ENCODE results near the gene HNRNPH3.
"Not testable (repeated sequence)": the region's sequence is repeated elsewhere in the genome, so short reads cannot be mapped to it uniquely, and the experiment has no call there.

Gene HNRNPH3, protein sequence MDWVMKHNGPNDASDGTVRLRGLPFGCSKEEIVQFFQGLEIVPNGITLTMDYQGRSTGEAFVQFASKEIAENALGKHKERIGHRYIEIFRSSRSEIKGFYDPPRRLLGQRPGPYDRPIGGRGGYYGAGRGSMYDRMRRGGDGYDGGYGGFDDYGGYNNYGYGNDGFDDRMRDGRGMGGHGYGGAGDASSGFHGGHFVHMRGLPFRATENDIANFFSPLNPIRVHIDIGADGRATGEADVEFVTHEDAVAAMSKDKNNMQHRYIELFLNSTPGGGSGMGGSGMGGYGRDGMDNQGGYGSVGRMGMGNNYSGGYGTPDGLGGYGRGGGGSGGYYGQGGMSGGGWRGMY

DNA sequence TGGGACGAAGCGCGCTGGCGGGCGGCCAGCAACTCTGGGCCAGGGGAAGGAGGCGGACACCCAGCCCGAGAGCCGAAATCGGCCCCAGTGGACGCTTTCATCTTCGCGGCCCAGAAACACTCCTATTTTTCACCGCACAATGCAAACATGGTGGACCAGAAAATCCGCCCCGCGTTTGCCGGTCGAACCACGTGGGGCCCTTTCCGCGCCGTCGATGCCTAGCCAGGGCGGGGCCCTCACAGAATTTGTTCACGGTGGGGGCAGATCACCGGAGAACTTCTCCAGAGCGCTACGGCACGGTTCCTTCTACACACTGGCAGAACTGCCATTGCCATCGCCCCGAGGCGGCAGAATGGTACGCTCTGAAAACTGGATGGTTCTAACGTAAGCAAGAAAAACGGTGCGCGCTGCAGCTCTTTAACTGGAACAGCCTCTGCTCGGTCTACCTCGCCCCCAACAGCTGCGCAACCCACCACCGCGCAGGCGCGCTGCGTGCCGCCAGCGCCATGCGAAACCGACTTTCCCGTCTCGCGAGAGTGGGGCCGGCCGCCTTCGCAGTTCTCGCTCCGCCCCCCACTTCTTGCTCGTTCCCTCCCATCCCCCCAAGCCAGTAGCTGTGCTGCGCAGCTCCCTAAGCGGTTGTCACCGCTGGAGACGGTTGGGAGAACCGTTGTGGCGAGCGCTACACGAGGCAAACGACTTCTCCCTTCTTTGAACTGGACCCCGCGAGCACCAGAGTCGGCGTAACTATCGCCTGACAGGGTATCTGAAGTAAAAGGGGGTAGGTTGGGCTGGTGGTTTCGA, at the start of gene HNRNPH3:
Gene HNRNPH3, plus strand, starts transcription at position 610 of the 804 bp plus-strand sequence. CDS start 5,158 bp downstream, outside the sequence.
- peak; percentile 99 for DNase-seq

- no peak for DNase-seq
Observed at GRCh38 chr10:68284062-68285001, 47.5 kb upstream of the HNRNPH3 start.

DNA sequence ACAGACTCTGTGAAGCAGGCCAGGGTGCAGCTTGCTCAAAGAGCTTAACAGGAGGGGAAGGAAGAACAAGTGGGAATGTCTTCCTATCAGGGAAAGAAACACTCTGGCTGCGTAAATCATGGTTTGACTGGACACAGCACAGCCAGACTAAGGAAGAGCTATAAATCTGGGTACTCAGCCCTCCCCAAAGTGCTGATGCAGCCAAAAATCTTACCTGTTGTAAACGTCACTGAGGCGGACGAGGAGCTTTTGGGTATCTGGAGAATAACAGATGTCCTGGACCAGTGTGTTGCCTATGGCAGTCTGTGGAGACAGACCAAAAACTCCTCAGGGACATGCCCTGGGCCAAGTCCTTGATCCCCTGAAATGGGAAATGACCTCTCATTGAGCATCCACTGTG, 43.1 kb upstream of the HNRNPH3 start:
- DNase-seq, result no peak

DNA sequence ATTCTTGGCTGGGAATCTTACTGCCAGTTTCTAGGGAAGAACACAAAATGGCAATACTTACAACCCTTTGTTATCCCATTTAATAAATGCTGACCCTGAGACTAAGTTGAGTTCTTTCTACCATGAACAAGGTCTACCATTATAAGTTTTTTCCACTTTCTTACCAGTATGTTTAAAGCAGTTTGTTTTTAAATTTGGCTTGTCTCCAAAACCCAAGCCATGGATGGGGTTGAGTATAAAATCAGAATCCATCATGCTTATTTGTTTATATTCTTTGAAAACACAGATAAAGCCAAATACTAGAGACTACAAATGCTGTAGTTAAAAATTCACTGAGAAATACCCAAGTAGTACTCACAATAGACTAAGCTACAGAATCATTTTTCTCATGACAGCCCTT, 41.1 kb upstream of the HNRNPH3 start:
- DNase-seq, result no peak

DNA sequence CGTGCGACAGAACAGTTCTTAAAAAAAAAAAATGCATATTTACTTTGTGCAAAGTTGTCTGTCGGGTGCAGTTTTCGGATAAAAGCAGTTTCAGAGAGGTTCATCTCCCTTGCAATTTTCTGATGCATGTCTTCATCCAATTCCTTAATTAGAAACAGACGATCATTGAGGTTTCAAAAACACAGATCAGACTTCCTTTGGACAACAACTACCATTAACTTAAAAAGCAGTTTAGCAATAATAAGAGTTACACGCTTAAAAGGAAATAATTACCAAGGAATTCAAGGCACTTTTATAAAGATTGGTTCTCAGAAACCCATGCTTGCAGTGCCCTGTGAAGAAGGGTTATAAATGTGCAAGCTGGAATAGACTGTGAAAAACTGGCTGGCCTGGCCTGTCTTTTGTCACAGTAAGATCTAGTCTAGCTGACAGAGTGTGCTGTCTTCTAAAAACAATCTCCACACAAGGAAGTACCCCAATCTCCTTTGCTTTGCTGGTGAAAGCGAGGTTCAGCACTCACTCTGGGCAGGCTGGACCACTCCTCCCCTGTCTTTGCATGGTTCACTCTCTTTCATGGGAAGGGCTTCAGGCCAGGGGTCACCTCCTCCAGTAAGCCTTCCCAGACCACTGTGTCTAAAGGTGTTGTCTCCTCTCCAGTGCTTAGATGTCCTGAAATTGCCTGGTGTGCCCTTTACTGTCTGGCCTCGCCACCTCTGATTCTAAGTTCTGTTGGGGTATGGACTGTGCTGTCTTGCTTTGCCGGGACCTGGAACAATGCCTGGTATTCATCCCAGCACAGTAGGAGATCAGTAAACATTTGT, 34.8 kb upstream of the HNRNPH3 start:
- no peak for DNase-seq

DNA sequence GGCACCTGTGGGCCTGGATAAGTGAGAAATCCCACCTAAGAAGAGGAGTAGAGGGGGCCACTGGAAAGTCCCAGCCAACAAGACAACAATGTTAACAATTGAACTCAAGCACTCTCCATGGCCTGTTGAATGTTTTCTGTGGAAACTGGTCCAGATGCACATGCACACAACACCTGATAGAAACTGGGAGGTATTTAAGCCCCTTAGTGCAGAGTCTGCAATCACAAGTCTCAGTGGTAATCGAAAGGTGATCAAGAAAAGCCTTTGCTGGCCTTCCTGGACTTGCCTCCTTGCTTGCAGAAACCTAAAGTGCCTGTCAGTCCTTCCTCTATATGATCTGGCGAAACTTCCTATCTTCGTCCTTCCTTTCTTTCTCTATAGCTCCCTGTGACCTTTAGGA, 30.6 kb upstream of the HNRNPH3 start:
- no peak for DNase-seq

DNA sequence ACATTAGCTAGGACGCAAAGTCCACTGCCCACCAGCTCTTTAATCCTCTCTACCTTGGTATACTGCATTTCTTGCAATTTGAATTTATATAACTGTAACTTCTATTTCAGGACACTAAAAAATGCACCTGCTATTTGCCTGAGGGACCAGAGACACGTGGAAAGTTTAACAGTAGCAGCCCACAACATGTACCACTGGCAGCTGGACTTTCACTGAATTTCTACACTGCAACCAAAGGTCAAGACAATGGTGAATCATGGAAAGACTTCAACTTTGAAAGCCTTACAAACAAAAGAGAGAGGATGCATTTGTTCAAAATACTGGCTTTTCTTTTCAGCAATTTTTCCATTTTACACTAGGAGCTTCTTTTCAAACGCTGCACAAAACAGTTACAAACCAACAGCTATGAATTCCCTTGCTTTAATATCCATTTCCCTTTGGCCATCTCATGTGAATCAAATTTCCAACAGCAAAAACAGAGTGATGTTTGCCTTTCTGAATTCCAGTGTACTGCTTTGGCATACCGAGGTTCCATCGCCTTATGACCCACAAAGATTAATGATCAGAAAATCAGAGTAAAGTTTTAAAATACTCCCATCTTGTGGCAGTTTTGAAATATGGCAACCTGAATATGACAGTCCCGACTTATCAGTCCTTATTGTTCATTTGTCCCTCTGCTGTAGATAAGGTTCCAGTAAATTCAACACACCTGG, 29.9 kb upstream of the HNRNPH3 start:
- DNase-seq, result peak; percentile 37

GRCh38 chr10:68302503-68302823, 29.4 kb upstream of the HNRNPH3 start:
- DNase-seq, result no peak

DNA sequence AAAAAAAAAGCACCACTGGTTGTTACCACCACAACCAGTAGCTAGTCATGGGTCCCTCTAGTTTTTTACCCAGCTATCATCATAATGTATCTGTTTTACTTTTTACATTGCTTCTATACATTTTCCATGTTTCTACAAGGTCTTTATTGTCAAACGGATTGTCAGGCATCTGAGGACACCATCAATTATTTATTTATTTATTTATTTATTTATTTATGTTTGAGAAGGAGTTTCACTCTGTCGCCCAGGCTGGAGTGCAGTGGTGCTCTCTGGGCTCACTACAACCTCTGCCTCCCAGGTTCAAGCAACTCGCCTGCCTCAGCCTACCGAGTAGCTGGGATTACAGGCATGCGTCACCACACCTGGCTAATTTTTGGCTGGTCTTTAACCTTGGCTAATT, 29.0 kb upstream of the HNRNPH3 start:
- no peak for DNase-seq

GRCh38 chr10:68303849-68304412, 27.9 kb upstream of the HNRNPH3 start:
- no peak for DNase-seq

GRCh38 chr10:68305854-68306253, 26.0 kb upstream of the HNRNPH3 start:
- DNase-seq, result no peak

DNA sequence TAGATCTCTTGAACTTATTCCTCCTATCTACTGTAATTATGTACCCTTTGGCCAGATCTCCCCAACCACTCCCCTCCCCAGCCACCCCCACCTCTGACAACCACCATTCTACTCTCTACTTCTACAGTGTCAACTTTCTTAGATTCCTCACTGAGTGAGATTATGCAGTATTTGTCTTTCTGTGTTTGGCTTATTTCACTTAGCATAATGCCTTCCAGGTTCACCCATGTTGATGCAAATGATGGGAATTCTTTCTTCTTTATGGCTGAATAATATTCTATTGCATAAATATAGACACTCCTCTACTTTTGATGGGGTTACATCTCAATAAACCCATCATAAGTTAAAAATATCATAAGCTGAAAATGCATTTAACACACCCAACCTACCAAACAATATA, 21.3 kb upstream of the HNRNPH3 start:
- no peak for DNase-seq

DNA sequence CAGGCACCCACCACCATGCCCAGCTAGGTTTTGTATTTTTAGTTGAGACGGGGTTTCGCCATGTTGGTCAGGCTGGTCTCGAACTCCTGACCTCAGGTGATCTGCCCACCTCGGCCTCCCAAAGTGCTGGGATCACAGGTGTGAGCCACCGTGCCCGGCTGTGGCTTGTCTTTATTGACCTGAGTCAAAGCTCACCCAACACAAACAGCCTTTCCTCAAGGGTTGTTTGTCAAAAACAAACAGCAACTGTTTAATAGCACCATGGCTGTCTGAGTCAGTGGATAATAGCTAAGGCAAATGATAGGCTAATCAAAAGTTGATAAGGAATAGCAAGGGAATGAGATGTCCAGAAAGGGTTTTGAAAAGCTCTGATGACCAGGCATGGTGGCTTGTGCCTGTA, 16.9 kb upstream of the HNRNPH3 start:
- DNase-seq, result not testable (repeated sequence)

DNA sequence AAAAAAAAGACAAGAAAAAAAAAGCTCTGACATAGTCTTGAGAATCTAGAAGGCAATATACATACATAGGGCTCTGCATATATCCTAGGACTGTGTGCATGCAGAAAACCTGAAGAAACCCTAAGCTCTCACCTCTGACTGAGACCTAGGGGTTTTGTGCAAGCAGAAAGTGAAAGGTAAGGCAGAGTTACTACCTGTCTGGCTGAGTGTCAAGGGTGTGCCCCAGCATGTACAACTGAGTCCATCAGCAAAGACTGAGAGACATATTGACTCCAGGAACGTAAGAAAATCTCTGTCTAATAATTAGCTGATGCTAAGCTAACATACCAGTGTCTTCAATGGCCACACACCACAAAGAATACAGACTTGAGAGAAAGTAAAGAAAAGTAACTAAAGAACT, 16.3 kb upstream of the HNRNPH3 start:
- no peak for DNase-seq

GRCh38 chr10:68318331-68319059, 13.4 kb upstream of the HNRNPH3 start:
- DNase-seq, result no peak

GRCh38 chr10:68324396-68324795, 7.5 kb upstream of the HNRNPH3 start:
- not testable (repeated sequence) for DNase-seq

GRCh38 chr10:68327889-68328786, 3.7 kb upstream of the HNRNPH3 start:
- no peak for DNase-seq

DNA sequence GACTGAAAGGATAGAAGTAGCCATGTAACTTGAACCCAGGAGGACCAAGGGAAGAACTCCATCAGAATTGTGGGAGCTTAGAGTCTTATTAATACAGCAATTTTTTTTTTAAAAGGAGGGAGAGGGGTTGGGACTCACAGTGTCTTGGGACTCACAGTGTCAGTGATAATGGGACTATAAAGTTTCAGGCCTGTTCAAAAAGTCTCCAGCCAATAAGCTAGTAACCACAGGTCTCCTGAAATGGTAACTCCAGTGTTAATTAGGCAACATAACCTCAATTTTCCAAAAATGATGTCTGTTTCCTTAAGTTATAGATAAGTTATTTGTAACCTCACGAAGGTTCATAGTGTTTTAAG, 2.4 kb upstream of the HNRNPH3 start:
- DNase-seq, result no peak

DNA sequence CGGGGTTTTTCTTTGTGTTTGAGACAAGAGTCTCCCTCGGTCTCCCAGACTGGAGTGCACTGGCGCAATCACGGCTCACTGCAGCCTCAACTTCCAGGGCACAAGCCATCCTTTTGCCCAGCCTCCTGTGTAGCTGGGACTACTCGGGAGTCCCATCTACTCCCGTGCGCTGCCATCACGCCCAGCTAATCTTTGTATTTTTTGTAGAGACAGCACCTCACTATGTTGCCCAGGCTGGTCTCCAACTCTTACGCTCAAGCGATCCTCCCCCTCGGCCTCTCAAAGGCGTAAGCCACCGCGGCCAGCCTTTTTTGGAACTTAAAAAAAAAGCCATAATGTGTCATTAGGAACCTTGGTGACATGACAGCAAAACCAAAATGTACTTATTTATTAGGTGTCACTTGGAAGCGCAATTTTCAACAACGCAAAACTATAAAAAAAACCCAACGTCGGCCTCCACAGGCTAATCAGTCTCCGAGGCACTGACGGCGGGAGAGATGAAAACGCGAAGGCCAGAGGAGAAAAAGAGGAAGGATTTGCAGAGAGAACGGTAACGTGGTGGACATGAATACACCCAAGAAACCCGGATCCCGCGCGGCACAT, 911 bp upstream of the HNRNPH3 start:
- no peak for DNase-seq
